GM19468 (cell line): ENCODE measurements around the gene SLC6A3.
"Not testable (repeated sequence)": the region's sequence is repeated elsewhere in the genome, so short reads cannot be mapped to it uniquely, and the experiment has no call there.

Experiments used
- ATAC-seq: cut with Tn5 transposase; IDR thresholded peaks from one replicate; pipeline ENCODE4 v1.9.1; 2021; ENCODE audit warnings: mild to moderate bottlenecking, moderate library complexity, moderate number of reproducible peaks; ENCODE audit not compliant: unreplicated experiment; ENCODE audit errors: extremely low read depth

The SLC6A3 gene

DNA sequence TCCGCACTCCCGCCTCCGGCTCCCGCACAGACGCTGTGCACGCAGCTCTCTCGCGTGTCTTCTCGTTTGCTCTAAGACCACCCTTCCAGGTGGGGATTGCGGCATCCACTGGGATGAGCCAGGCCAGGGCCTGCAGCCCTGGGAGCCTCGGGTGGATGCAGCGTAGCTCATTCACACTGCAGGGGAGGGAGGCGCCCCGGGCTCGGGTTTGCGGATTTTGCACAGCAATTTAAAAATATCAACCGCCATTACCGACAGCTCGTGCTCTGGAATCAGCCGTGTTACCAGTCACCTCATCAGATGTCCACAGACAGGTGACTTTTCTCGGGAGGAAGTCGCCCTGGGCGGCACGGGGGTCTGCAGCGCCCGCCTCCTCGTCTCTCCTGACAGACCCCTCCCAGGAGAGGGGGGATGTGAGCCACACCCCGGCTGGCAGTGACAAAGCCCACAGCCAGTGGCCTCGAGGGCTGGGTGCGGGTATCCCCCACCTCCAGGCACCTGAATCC is 20.8 kb upstream of the SLC6A3 start:
- ATAC-seq, result no peak

DNA sequence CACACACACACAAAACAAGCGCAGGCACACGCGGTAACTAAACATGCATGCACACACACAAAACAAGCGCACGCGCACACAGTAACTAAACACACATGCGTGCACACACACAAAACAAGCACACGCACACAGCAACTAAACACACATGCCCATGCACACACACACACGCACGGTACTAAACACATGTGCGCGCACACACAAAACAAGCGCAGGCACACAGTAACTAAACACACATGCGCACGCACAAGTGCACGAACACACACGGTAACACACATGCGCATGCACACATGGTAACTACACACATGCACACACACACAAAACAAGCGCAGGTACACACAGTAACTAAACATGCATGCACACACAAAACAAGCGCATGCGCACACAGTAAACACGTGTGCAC is 19.9 kb upstream of the SLC6A3 start:
- no peak for ATAC-seq

DNA sequence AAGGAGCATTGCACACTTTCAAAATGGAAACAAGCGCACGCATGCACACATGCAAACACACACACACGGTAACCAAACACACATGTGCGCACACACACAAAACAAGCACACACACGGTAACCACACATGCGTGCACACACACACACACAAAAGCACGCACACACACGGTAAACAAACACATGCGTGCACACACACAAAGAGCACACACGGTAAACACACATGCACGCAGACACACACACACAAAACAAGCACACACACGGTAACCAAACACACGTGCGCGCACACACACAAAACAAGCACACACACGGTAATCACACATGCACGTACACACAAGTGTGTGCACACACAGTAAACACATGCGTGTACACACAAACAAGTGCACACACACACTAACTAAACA is 19.3 kb upstream of the SLC6A3 start:
- no peak for ATAC-seq

DNA sequence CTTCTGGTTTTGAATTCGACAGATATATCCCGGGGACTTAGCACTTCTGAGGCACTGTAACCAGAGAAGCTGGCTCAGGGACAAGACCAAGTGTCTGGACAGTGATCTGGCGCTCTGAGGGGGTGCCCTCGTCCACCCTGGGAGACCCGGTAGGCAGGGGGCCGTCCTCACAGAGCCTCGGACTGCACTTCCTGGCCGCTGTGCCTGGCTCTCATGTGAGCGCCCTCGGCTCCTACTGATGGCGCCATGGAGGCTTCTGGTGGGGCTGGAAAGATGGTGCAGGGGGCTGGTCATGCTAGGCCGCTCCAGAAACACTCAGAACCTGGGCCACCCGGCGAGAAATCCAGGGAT is 18.8 kb upstream of the SLC6A3 start:
- no peak for ATAC-seq

DNA sequence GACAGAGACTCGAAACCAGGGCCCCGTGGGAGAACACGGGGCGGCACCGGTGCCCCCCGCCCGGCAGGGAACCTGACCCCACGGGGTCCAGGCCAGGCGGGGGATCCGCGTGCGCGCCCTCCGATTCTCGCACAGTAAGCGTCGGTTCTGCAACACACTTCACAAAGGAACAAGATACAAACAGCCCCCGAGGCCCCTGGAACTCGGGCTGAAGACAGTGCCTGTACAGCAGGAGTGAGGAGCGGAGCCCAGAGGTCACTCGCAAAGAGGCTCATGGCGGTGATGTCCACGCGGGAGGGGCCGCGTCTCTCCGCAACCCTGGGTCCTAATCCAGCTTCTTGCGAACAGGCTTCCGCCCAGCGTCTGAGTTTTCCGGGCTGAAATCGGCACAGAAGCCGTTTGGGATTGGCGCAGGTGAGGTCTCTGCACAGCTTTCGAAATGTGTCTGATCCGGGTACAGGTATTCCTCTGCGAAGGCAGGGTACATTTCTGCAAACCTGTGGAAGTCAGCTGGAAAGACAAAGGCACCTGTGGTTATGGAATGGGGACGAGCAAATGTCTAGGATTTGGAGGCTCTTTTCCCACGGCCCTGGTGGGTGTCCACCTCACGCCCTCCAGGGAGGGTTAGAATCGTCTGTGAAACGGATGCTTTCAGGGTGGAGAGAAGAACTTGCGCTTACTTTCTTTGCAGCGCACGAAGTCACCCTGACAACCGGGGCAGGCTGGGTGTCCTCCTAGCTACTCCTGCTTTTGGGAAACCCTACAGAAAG is 18.3 kb upstream of the SLC6A3 start:
- ATAC-seq, result no peak

DNA sequence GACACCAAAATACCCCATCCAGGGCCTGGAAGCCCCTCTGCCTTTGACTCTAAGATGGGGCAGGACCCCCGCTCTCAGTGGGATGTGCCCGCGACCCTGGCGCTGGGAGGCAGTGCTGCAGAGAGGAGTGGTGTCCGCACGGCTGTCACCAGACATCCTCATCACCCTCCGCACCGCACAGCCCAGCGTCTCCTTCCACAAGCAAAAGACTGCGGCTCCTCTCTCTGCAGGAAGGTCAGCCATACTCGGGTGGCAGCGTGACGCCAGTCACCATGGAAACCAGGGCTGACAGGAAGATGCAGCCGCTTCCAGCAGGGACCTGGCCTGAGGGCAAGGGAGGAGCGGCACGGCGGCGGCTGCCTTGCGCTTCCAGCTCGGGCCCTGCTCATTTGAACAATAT is 17.1 kb upstream of the SLC6A3 start:
- no peak for ATAC-seq

DNA sequence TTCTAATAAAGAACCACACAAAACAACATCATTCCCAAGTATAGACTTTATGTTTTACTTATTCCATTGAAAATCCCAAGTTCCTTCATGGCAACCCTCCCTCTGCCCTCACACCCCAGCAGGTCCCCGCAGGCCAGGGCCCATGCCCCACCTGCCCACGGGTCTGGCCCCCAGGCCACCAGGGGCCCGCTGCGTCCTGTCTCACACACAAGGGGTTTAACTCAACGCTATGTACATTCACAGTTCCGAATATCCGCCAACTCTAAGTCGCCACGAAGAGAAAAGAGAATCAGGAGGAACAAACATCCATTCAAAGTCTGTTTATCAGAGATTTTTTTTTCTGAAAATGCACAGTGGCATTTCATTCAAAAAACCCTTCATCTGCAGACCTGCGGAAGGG is 16.2 kb upstream of the SLC6A3 start:
- no peak for ATAC-seq

DNA sequence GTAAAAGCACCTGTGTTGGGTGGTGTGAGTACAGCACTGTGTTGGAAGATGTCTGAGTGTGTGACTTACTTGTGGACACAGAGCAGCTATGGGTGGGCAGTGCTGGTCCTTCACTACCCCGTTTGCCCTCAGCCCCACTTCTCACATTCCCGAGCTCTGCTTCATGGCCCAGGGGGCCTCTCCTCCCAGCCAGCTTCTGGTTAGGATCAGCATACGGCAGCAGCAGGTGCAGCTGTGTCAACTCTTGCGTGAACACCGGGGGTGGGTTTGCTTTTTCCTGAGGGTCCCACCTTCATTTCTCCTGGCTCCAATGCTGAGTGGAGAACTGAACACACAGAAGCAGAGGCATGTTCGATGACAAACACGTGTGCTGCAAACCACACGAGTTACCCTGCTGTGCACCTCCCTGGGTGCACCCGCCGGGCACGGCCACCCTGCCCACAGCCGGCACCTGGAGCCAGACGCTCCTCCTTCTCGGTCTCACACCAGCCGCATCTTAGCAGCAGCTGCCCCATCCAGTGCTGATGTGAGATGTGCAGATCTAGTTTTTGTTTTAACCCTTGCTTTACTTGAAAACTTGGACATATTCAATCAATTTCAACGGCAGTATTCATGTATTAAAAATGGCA is 14.9 kb upstream of the SLC6A3 start:
- no peak for ATAC-seq

DNA sequence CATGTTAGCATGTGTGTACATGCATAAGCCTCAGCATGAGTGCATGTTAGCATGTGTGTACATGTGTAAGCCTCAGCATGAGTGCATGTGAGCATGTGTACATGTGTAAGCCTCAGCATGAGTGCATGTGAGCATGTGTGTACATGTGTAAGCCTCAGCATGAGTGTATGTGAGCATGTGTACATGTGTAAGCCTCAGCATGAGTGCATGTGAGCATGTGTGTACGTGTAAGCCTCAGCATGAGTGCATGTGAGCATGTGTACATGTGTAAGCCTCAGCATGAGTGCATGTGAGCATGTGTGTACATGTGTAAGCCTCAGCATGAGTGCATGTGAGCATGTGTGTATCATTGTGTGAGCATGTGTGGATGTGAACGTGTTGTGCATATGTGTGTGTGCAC is 14.2 kb upstream of the SLC6A3 start:
- ATAC-seq, result not testable (repeated sequence)

DNA sequence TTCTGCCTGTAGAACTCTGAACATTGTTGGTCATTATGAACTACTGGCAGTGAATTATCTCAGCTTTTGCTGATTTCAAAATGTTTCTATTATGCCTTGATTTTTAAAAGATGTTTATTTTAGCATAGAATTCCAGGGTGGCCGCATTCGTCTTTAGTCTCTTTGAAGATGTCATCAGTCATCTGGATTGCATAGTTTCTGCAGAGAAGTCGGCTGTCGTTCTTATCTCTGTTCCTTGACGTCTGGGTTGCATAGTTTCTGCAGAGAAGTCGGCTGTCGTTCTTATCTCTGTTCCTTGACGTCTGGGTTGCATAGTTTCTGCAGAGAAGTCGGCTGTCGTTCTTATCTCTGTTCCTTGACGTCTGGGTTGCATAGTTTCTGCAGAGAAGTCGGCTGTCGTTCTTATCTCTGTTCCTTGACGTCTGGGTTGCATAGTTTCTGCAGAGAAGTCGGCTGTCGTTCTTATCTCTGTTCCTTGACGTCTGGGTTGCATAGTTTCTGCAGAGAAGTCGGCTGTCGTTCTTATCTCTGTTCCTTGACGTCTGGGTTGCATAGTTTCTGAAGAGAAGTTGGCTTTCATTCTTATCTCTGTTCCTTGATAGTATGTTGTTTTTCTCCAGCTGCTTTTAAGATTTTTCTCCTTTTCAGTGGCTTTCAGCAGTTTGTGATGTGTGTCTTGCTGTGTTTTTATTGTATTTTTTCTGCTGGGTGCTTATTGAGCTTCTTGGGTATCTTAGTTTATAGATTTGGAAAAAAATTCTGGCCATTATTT is 11.1 kb upstream of the SLC6A3 start:
- ATAC-seq, result not testable (repeated sequence)

DNA sequence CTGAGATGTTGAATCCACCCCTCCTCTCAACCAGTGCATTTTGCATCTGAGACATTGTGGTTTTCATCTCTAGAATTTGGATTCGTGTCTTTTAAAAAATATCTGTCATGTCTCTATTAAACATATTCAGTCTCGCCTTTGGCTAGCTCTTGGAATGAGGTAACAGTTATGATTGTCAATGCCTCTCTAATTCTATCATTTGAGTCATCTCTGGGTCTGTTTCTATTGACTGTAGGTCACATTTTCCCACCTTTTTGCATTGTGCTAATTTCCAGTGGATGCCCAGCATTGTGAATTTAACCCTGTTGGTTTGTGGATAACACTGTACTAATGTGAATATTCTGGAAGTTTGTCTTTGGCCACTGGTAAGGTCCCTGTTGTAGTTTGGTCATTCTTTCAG is 8.4 kb upstream of the SLC6A3 start:
- ATAC-seq, result no peak

DNA sequence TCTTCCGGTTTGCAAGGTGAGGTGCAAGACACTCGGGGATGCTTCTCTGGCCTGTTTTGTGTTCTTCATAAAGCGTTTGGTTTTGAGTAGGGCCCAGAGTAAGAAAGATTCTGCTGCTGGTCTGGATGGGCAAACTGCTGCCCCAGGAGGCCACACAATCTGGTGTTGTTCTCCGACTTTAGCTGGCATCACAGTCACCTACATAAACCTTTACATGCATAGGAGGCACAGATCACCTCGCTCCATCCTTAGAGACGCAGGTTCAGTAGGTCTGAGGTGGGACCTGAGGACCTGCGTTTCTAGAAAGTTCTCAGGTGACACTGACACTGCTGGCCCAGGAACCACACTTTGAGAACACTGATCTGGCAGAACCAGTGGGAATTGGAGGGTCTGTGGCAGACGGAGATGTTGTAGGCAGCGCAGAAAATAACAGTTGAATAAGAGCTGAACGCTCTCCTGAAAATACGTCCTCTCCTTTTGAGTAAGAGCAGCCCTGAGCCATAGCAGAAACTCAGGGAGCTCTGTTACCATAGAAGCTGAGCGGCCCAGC is 3.9 kb upstream of the SLC6A3 start:
- no peak for ATAC-seq

DNA sequence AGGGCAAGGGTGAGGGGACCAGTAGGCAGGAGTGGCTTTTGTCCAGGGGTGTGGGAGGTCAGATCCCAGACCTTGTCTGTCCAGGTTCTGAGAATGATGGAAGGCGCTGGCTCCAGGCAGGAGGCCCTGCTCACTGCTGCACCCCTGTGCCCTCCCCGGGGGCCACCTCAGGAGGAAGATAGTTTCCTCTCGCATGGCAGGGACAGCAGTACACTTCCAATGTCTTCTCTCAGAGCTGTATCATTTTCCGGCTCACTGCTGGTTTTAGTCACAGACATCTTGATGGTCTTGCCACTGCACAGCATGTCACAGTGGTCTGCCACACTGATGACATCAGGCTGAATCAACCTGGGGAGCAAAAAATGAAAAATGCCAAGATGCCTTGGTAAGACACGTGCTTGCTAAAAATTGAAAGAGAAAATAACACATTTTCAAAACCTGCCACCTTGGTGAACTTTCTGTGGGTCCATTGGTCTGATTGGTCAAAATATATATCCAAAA is 3.3 kb upstream of the SLC6A3 start:
- ATAC-seq, result no peak

DNA sequence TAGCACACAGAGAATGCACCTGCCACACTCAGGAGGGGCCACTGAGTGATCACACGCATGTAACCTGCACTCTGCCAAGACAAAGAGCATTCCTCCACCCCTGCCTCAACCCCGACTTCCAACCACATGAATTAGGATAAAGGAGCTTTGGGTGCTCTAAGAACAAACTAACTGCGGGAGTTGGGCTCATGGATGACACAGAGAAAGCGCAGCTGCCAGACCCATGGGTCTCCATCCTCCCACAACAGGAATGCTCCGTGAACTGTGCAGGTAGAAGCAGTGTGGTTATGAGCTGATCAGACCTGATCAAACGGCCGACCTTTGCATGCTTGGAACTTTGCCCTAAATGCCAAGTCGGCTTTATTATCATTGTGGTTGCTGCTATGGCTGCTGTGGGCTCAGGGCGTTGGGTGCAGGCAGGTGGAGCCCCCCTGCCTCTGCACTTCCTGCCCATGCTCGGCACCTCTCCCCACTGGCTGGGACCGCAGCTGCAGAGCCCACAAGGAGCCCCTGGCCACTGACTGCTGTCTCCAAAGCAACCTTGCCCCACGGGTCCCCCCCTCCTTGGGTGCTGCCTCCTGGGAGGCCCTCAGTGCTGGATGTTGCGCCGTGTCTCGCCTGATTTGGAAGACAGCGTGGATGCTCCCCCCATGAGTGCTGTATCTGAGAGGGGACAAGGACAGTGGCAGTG is 2.6 kb upstream of the SLC6A3 start:
- no peak for ATAC-seq

DNA sequence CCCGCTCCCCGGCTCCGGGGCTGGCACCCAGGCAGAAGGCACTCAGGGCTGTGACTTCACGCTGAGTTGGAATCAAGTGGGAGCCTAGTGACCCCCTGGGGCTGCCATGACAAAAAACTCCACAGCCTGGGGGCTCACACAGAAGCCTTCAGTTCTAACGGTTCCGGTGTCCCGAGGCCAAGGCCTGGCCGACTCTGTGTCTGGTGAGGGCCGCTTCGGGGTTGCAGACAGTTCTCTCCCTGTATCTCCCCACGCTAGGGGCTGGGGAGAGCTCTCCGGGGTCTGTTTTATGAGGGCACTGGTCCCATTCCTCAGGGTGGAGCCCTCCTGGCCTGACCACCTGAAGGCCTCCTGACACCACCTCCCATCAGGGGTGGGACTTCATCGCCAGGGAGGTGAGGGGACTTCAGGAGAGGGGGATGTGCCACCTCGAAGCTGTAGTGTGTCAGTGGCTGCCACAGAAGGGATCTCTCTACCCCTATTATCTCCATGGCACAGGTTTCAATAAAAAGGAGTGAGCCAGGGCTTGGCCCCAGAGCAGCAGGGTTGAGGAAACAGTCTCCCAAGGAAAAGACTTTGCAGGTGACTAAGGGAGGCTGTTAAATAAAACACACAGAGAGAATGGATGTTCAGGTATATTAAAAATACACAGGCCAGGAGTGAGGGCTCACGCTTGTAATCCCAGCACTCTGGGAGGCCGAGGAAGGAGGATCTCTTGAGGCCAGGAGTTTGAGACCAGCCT is 1.5 kb upstream of the SLC6A3 start:
- no peak for ATAC-seq

DNA sequence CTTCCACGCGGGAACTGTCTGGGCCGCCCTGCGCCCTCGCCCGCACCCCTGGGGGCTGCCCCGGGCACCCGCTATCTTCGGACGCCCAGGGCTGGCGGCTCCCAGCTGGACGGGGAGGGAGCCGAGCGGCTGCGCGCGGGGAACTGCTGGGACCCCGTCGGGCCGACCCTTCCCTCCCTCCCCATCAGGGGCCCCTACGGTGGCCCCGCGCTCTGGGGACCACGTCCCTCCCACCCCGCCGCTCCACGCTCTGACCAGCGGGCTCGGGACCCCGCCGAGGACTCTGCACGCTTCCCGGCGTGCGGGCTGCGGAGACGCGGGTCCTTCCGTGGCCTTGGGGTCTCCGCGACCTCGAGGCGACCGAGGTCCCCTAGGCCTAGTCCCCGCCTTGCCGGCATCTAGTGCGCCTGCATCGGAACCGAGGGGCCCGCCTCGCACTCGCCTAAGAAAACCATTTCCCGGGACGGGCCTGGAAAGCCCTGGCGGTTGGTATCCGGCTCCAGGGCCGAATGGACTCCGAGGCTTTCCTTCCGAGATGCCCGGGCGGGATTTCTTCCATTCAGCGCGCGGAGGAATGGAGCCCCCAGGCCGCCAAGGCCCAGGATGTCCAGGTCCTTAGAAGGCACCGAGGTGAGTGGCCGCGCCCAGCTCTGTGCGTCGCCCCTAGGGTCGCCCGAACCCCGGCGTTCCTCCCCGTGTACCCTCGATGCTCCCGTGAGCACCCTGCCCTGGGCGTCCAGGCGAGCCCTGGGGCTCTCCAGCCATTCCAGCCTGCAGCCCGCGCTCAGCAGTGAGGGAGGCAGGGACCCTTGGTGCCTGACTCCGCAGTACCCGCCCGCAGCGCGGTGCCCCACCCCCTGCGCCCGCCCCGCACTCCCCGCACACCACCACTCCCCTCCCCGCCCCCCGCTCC is 705 bp upstream of the SLC6A3 start:
- ATAC-seq, result no peak

DNA sequence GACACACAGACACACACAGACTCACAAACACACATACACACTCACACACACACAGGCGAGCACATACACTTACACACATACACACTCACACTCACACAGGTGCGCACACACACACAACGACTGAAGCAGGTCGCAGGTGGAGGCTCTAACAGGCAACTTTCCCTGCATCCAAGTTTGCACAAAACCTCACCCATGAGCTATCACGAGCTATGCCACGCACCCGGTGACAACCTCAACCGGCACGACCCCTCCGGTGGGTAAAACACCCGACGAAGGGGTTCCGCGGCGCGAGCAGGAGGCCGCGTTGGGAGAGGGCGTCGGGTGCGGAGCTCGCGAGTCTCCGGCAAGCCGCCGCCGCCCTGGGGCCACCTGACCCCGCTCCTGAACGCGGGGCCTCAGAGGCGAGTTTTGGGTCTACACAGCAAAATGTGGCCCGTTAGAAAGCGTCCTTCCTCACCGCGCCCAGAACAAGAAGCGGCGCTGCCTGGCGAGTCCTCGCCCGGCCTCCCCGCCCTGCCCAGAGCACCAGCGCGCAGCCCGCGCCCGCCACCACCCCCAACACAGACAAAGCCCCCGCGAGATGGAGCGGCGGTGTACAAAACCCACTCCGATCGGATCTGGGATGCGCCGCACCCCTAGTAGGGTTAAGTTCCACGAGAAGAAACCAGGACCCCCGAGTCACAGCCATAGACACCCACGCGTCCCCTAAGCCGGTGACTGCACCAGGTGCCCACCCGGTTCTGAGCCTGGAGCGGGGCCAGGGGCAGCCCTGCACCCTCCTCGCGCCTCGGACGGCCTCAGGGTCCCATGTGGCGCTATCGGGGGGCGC is 665 bp downstream of the SLC6A3 start:
- no peak for ATAC-seq

DNA sequence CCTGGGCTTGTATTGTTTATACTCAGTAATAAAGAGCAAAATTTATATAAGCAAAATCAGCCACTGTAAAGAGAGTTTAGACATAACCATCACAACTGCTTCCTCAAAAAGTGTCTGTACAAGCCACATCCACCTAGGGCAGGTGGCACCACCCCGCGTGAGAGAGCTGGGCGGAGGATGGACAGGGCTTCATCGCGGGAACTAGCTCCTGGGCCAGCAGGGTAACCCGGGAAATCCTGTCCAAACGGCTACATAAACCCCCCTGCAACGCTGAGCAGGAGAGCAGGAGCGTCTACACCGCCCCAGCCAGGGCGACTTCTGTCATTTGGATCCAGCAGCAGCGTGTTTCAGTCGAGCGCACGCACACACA is 1.3 kb downstream of the SLC6A3 start:
- no peak for ATAC-seq
